ENCODE results near the gene LPP.

LPP gene

GRCh38 chr3:188292827-188293226, 138.9 kb downstream of the LPP start:
- no peaks in the 10 kb centered on the region for H4K20me1 ChIP-seq (ENCODE audit: low read depth, low read length)
- H3K27me3 ChIP-seq (ENCODE audit: low read length): no peaks in the 10 kb centered on the region
- TF ChIP-seq EZH2phosphoT487 (conservative IDR thresholded peaks at IDR 0.05; ENCODE audit: low read length): no peak
- no peak for TF ChIP-seq CTCF (IDR thresholded peaks at IDR 0.05; ENCODE audit: insufficient read depth, low read length, poor library complexity, severe bottlenecking)
- no peaks in the 10 kb centered on the region for H3K36me3 ChIP-seq (ENCODE audit: low read length)
- no peaks in the 10 kb centered on the region for H3F3A ChIP-seq (ENCODE audit: insufficient read depth)
- H3K9ac ChIP-seq (ENCODE audit: low read length): no peak overlapping the region
- H2AFZ ChIP-seq (ENCODE audit: low read depth, low read length, severe bottlenecking): no peak overlapping the region
- no peaks in the 10 kb centered on the region for H3K79me2 ChIP-seq (ENCODE audit: insufficient read depth, low read length)
- no peaks in the 10 kb centered on the region for H3K9me2 ChIP-seq (replicated peaks; ENCODE audit: insufficient read depth, low read length)
- H3K27ac ChIP-seq (ENCODE audit: low read depth, low read length): no peak overlapping the region
- no peak overlapping the region for H3K4me3 ChIP-seq (ENCODE audit: insufficient read depth, low read length, poor library complexity, severe bottlenecking)
- H3K4me2 ChIP-seq (ENCODE audit: low read depth, low read length, poor library complexity, severe bottlenecking): no peak overlapping the region
- H3K9me3 ChIP-seq (ENCODE audit: insufficient read depth, low read length): no peaks in the 10 kb centered on the region

GRCh38 chr3:188294113-188294512, 140.2 kb downstream of the LPP start:
- Histone ChIP-seq H4K20me1 (ENCODE audit: low read depth, low read length) (no peaks in the 10 kb centered on the region), H3K36me3 (ENCODE audit: low read length) (no peaks in the 10 kb centered on the region), H3K4me2 (ENCODE audit: low read depth, low read length, poor library complexity, severe bottlenecking) (no peak overlapping the region), H3K27ac (ENCODE audit: low read depth, low read length) (no peak overlapping the region), H3K9ac (ENCODE audit: low read length) (no peak overlapping the region), H2AFZ (ENCODE audit: low read depth, low read length, severe bottlenecking) (no peak overlapping the region), H3K9me3 (ENCODE audit: insufficient read depth, low read length) (no peaks in the 10 kb centered on the region), H3K27me3 (ENCODE audit: low read length) (no peaks in the 10 kb centered on the region), H3K79me2 (ENCODE audit: insufficient read depth, low read length) (no peaks in the 10 kb centered on the region), H3K9me2 (replicated peaks; ENCODE audit: insufficient read depth, low read length) (no peaks in the 10 kb centered on the region), H3K4me3 (ENCODE audit: insufficient read depth, low read length, poor library complexity, severe bottlenecking) (no peak overlapping the region), H3F3A (ENCODE audit: insufficient read depth) (no peaks in the 10 kb centered on the region)
- no peak for TF ChIP-seq CTCF (IDR thresholded peaks at IDR 0.05; ENCODE audit: insufficient read depth, low read length, poor library complexity, severe bottlenecking)
- TF ChIP-seq EZH2phosphoT487 (conservative IDR thresholded peaks at IDR 0.05; ENCODE audit: low read length): no peak

GRCh38 chr3:188294823-188295487, 141.0 kb downstream of the LPP start:
- Histone ChIP-seq H4K20me1 (ENCODE audit: low read depth, low read length) (no peaks in the 10 kb centered on the region), H3K27ac (ENCODE audit: low read depth, low read length) (no peak overlapping the region), H3K9ac (ENCODE audit: low read length) (no peak overlapping the region), H3K36me3 (ENCODE audit: low read length) (peaks cover 1% of the 10 kb centered on the region; the same call in 1 of the 2 replicates), H3F3A (ENCODE audit: insufficient read depth) (no peaks in the 10 kb centered on the region), H3K9me3 (ENCODE audit: insufficient read depth, low read length) (no peaks in the 10 kb centered on the region), H3K4me3 (ENCODE audit: insufficient read depth, low read length, poor library complexity, severe bottlenecking) (no peak overlapping the region), H3K27me3 (ENCODE audit: low read length) (no peaks in the 10 kb centered on the region), H3K79me2 (ENCODE audit: insufficient read depth, low read length) (no peaks in the 10 kb centered on the region), H2AFZ (ENCODE audit: low read depth, low read length, severe bottlenecking) (no peak overlapping the region), H3K9me2 (replicated peaks; ENCODE audit: insufficient read depth, low read length) (no peaks in the 10 kb centered on the region), H3K4me2 (ENCODE audit: low read depth, low read length, poor library complexity, severe bottlenecking) (no peak overlapping the region)
- TF ChIP-seq EZH2phosphoT487 (conservative IDR thresholded peaks at IDR 0.05; ENCODE audit: low read length) (no peak), CTCF (IDR thresholded peaks at IDR 0.05; ENCODE audit: insufficient read depth, low read length, poor library complexity, severe bottlenecking) (no peak)

Data from SU-DHL-6 (cell line).